HTERT RPE-1 (cell line): ENCODE measurements around the gene GRIK2.

Experiments
- in situ Hi-C: fragments of 300-500 bp; cut with MboI; formaldehyde crosslinking; loops from 4 replicates; pipeline ENCODE4 v1.14.3; 2020; ENCODE audit warnings: low sequenced_read_pairs

GRIK2 gene

DNA sequence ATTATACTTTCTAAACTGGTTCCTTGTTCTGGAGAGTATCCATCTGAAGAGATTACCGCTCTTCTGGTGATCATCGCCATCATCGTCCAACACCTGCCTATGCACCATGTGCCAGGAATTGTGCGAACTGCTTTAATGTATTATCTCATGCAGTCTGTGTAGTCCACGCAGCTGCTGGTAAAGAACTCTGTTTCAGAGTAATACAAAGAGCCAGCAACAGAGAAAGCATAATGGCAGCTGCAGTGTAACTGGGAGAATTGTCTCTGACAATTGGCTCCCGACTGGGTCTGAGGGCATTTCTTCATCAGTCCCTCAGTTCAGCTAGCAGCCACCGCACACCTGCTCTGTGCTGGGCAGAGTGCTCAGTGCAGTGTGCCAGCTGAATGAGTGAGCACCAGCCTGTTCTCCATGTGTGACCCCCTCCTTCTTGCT is 383.4 kb downstream of the GRIK2 start:
- in situ Hi-C loops, result no loop called here

DNA sequence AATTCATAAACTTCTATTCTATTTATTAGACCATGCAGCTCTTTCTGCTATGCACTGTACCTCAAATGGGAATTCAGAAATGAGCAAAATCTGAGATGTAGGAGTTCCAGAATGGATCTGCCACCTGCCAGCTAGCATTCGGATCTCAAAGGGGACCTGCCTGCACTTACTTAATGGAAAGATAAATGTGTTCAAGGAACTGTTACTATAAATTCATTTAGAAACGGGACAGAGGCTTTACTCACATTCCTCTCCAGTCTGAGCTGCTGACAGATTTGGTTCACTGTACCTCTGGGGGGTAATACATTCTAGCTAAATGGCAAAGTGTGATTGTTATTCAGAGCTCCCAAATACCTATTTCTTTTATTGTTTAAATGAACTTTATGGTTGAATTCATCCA is 384.1 kb downstream of the GRIK2 start:
- in situ Hi-C loops, result no loop called here

DNA sequence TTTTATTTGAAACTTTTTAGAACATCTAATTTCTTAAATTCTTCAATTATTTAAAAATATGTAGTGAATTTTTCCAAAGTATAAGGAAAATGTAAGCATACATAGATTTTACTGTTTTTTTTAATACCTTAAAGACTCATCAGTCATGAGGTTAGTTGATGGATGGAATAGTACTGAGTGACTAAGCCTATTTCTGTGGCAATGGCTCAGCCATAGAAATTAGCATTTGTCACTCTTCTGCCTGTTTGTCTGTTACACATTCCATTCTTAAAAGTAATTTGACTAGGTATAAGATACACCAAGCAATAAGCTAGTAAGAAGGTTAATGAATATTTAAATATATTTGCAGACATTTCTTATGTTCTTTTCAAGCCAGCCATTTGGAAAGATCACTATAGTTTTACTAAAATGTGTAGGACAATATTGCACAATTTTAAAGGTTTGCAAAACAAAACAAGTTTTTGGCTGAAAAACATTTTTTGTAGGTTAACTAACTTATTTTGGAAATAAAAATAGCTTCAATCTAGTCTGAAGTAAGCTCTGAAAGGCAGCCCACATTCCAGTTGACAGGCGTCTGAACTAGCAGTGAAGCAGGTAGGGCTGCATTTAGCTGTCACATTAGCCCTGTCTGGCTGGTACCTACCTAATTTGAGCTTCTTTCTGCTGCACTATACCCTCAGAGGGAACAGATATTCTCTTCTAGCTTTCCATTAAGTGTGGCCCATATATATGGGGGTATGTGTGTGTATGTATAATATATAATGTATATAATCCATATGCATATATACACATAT is 385.7 kb downstream of the GRIK2 start:
- in situ Hi-C loops, result no loop called here

DNA sequence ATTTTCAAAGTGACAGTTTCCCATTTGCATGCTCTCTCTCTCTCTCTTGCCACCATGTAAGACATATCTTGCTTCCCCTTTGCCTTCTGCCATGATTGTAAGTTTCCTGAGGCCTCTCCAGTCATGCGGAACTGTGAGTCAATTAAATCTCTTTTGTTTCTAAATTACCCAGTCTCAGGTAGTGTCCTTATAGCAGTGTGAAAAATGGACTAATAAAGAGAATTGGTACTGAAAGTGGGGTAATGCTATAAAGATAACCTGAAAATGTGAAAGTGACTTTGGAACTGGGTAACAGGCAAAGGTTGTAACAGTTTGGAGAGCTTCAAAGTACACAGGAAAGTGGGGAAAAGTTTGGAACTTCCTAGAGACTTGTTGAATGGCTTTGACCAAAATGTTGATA is 389.8 kb downstream of the GRIK2 start:
- in situ Hi-C loops, result no loop called here

DNA sequence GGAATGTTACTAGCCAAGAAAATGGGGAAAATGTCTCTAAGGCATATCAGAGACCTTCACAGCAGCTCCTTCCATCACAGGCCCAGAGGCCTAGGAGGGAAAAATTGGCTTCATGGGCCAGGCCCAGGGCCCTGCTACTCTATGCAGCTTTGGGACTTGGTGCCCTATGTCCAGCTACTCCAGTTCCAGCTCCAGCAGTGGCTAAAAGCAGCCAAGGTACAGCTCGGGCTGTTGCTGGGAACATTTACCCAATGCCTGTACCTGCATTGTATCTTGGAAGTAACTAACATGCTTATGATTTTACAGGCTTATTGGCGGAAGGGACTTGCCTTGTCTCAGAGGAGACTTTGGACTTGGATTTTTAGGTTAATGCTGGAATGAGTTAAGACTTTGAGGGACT is 390.6 kb downstream of the GRIK2 start:
- in situ Hi-C loops, result no loop called here

DNA sequence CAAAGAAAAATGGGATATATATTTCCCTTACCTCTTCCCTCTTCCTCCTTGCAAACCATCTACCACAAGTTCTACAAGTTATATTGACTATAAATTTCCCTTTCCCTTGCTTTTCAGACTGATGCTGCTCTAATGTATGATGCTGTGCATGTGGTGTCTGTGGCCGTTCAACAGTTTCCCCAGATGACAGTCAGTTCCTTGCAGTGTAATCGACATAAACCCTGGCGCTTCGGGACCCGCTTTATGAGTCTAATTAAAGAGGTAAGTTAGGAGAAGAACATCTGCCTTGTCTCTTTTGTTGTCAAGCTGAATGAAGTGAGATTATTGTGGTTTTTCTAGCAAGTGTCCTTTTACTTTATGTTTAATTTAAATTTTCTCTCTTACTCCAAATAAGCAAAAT is 406.0 kb downstream of the GRIK2 start:
- in situ Hi-C loops, result no loop called here

DNA sequence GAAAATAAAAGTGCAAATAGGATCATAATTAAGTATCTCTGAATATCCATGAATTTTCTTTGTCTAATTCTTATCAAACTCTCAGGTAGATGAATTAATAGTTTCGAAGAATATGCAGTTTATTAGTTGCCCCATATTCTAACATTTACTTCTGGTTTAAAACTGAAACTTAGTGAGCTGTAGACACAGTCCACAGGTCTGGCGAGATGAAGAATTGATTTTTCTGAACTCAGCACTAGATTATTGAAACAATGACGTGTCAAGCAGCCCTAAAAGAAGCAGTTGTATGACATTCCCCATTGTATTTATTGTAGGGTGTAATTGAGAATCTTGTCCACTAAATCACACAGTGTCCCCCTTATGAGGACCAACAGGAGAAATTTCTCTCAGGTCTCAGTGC is 407.1 kb downstream of the GRIK2 start:
- in situ Hi-C loops, result no loop called here

DNA sequence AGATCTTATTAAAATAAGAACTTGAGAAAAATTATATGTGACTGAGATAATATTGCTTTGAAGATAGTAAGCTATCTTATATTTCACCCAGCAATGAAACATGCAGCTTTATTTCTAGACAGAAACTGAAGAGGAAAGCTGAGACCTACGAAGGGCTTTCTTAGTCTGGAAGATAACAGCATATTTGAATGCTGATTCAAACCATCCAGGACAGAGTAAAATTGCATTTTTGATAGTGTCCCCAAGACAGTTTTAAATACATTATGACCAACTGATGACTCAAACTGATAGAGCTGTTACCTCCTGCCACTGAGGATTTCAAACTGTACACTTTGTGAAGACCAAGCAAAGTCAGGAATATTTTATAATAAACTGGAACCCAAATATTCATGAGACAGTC is 409.6 kb downstream of the GRIK2 start:
- in situ Hi-C loops, result no loop called here

DNA sequence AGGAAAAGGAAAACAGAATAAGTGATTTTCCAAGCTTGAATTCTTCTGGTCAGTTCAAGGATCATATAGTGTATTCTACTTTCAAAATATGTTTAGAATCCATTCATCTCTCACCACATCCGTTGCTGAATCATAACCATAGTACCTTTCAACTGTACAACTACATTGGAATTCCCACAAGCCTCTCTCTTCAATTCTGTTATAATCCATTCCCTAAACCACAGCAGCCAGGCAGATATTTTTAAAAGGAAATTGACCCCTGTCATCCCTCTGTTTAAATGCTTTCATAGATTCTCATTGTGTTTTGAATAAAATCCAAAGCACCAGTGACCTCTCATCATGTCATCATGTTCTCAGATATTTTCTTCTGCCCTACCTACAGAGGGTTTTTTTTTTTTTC is 412.7 kb downstream of the GRIK2 start:
- in situ Hi-C loops, result no loop called here

DNA sequence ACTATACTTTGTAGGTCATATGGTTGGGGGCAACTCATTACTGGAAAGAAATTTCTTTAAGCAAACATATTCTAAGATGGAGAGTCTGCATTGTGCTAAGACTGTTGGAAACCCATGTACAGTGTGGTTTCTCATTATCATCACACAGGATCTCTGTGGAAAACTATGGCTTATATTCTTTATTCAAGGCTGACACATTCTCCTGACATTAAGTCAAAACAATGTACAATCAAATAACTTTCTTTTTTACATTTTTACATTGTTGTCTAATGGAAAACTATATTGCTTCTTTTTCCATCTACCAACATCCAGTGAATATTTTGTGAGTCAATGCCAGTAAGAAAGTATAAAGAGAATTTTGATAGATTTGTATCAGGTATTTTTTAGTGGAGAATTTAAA is 417.6 kb downstream of the GRIK2 start:
- in situ Hi-C loops, result no loop called here

DNA sequence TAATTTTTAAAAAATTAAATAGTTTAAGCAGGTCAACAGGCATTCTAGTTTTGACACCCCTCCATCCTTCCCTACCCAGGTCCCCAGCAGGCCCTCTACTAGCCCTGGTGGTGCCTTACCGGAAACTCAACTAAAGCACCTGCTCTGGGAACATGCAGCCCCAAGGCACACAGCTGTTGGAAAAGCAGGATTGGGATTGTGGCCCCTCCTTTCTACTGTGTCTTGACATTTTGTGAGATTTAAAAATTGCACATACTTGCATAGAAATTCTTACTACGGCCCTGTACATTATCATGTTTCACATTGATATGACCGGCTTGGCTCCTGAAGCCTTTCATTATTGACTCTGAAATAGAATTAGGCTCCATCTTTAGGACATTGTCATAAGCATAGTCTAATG is 423.2 kb downstream of the GRIK2 start:
- in situ Hi-C loops, result no loop called here

DNA sequence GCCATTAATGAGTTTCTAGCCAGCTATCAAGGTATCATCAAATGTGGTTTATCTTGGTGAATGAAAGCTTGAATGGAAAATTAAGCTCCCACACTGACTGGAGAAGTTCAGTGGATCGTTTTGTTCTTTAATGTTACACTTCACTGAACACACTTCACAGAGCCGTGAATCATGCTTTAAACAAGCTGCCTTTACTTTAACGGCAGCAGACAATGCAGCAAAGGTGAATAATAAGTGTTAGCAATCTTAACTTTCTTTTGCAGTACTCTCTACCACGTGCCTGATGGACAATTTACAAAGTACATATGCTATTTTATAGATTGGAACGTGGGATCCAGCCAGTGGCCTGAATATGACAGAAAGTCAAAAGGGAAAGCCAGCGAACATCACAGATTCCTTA is 424.5 kb downstream of the GRIK2 start:
- in situ Hi-C loops, result no loop called here

DNA sequence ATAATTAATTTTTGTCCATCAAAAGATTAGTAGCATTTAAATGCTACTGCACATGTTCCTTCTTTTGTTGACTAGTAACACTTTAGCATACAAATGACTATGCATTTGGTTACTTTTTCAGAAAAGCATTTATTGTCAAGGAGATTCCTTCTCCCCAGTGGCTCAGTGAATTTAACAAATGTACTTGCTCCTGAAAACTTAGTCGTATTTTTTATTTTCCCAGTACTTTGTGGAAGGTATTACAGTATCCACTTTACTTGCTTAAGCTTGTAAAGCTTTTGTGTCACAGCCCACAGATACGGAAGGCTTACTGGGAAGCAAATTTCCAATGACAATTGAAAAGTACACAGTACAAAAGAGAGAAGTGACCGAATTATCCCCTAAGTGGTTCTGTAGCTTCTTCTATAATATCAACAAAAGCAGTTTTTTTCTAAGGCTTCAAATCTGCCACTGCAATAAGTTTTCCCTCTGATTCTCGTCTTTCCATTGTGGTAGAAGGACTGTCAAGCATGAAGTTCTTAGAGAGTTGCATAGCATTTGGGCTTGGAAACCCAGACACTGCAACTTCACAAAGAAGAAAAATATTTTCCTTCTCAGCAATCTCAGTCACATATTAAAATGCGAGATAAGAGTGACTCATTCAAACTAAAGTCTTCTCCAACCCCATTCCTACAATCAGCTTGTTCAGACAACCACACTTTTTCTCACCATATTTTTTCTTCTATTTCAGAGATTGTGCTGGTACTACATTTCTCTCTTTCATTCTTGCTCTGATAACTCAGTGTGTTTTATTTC is 431.2 kb downstream of the GRIK2 start:
- in situ Hi-C loops, result no loop called here

DNA sequence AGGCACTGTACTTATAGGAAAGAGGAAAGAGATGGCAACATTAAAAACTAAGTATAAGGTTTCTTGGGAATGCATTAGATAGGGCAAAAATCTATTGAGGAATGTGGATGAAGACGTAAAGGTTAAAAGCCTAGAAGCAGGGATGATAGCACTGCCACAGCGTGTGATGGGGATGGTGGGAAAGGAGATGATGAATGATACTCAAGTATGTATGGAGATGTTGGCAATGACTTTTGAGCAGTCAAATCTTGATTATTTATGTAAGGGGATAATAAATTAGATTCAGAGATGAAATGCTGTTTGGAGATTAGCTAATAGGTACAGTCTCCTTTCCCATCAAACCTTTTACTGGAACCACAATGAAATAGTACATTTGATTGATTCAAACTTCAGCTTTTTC is 432.8 kb downstream of the GRIK2 start:
- in situ Hi-C loops, result no loop called here

DNA sequence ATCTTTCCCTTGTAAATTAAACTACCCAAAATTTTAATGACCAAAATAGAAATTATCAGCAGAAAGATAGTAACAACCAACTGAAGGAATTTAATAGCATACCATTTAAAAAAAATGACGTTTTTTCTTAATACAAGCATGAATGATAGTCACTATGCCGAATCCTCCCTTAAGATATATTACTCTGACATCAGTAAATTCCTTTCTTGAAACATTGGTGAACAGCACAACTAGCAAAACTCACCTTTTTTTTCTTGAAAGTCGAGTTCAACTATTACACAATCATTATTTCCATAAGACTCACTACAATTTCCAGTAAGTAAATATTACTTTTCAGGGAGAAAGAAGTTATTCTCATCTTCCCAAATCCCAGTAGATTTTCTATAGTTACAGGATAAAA is 433.2 kb downstream of the GRIK2 start:
- in situ Hi-C loops, result no loop called here

DNA sequence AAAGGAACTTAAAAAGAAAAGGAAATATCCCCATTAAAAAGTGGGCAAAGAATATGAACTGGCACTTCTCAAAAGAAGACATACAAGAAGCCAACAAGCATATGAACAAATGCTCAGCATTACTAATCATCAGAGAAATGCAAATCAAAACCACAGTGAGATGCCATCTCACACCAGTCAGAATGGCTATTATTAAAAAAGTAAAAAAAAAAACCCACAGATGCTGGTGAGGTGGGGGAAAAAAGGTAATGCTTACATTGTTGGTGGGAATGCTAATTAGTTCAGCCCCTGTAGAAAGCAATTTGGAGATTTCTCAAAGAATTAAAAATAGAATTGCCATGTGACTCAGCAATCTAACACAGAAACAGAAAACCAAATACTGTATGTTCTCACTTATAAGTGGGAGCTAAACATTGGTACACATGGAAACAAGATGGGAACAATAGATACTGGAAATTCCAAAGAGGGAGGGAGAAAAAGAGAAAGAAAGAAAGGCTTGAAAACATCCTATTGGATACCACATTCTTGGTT is 437.1 kb downstream of the GRIK2 start:
- in situ Hi-C loops, result no loop called here

DNA sequence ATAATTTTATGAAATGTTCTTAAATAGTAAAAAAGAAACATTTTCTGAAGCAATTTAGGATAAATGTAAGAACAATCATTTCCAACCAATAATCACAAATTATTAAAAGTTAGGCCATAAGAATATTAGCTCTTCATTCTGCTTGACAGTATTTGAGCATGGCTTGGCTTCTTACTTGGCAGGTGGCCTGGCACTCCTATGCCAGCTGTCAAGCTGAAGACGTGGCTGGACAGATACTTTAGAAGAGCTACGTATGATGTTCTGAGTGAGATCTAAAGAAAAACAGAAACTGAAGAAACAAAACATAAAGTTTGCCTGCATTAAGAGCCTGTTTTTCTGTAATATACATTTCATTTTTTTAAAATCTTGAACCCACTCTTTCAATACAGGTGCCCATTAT is 438.9 kb downstream of the GRIK2 start:
- in situ Hi-C loops, result no loop called here

DNA sequence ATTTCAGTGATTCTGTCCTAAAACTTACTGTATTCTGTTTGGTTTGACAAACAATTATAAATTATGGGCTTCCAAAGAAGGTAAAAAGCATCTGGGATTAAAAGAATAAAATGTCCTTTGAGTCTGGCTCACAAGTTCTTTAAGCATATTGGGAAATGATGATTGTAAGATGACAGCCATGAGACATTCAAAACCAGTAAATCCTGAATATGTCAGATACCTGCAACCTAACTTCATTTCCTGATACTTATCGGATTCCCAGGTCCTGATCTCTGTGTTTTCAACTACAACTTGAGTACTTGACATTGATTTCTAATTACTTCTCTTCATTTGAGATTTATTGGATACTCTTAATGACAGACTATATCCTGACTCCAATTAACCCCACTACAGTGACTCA is 446.6 kb downstream of the GRIK2 start:
- in situ Hi-C loops, result no loop called here

DNA sequence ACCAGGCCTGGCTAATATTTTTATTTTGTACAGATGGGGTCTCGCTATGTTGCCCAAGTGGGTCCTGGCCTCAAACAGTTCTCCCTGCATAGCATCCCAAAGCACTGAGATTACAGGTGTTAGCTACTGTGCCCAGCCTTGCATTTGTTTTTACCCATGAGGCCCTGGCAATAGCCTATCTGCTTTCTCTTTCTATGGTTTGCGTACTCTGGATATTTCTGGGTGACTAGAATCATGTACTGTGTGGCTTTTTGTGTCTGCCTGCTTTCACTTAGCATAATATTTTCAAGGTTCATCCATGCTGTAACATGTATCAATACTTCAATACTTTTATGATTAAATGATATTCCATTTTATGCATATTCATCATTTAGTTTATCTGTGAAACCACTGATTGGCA is 451.7 kb downstream of the GRIK2 start:
- in situ Hi-C loops, result no loop called here

DNA sequence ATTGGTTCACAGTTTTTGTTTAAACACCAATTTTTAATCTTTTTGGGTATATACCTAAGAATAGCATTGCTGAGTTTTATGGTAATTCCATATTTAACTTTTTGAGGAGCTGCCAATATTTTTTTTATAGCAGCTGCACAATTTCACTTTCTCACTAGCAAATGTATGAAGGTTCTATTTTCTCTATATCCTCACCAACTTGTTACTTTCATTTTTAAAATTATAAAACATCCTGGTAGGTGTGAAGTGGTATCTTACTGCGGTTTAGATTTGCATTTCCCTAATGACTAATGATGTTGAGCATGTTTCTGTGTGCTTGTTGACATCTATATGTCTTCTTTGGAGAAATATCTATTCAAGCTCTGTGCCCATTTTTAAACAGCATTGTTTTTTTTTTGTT is 452.1 kb downstream of the GRIK2 start:
- in situ Hi-C loops, result no loop called here

DNA sequence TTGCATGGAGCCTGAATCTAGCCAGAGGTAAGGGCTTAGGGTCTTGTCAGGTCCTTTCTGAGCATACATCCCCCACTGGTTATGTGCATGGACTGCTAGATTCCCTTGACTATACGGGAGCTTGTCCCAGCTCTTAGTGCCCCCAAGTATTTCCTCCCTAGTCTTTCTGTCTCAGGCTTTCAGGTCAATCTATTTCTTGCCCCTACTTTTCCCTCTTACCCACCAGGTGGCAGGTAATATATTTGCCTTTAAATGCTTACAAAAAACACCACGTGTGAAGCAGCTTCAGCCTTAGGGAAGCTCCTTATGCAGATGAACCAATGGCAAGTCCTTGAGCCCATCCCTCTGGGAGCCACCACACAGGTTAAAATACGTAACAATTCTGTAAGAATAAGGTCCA is 454.2 kb downstream of the GRIK2 start:
- in situ Hi-C loops, result no loop called here

DNA sequence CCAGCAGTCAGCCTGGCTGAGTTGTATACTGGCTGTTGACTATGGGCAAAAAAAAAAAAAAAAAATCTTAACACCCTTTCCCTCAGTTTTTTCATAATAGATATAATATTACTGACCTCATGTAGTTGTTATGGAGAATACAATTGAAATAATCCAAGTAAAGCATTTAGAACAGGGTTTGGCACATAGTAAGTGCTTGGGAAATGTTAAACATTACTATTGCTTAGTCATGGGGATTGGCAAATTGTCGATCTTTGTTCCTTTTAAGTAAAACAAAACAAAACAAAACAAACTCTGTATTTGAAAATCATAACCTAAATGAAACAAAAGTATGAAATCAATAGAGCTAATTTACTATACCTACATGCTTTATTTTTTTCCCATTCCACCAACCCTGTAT is 458.4 kb downstream of the GRIK2 start:
- in situ Hi-C loops, result no loop called here
